OCI-M2 (cell line): ENCODE results near the gene PRR12.

Experiments used
- DNase-seq: peaks from one replicate; lab custom pipeline; 2025; ENCODE audit not compliant: unreplicated experiment; lab: John Stamatoyannopoulos, UW

The PRR12 gene

DNA sequence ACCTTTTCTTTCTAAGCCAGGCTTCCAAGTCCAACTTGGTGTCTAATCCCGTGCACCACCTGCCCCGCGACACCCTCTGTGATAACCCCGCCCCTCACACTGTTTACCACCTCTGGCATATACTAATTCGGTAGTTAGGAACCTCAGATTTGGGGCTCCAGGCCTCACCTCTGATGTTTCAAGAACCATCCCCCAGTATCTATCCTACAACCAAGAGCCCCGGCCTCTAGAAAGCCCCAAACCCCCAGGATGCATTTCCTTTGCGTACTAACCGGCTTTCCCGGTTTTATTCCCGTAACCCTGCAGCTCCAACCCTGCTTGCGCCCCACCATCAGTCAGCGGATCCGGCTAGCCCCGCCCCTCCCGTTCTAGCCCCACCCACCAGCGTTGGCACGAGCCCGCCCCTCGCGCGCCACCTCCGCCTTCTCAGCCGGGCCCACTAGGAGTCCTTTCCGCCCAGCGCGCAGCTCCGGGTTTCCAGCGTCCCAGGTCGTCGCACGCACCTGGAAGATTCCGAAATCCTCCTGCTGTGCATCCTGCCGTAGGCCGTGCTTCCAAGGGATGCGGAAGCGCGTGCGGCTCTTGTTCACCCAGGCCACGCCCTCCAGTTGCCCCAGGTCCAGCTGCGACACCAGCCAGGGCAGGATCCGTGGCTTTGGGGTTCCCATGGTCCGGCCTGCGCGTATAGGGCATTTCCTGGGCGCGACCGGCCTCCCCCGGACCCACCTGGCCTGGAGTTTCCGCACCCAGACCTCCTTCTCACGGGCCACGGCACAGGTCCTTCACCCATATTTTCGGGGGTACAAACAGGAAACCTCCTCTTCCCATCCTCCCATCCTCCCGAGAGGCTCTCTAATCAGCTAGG is 73.4 kb downstream of the PRR12 start:
- DNase-seq, result peak; percentile 55

DNA sequence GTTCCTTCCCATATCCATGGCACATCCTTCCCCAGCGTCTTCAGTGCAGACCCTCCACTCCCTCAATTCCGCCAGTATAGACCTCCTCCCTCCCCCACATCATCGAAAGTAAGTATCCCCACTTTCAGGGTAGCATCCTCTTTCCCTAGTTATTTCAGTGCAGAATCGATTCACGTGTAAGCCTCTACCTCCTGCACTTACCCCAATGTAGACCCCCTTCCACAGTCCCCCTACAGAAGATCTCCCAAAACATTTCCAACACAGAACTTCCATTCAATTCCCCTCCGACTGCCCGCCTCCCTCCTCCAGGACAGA is 74.0 kb downstream of the PRR12 start:
- DNase-seq, result no peak

DNA sequence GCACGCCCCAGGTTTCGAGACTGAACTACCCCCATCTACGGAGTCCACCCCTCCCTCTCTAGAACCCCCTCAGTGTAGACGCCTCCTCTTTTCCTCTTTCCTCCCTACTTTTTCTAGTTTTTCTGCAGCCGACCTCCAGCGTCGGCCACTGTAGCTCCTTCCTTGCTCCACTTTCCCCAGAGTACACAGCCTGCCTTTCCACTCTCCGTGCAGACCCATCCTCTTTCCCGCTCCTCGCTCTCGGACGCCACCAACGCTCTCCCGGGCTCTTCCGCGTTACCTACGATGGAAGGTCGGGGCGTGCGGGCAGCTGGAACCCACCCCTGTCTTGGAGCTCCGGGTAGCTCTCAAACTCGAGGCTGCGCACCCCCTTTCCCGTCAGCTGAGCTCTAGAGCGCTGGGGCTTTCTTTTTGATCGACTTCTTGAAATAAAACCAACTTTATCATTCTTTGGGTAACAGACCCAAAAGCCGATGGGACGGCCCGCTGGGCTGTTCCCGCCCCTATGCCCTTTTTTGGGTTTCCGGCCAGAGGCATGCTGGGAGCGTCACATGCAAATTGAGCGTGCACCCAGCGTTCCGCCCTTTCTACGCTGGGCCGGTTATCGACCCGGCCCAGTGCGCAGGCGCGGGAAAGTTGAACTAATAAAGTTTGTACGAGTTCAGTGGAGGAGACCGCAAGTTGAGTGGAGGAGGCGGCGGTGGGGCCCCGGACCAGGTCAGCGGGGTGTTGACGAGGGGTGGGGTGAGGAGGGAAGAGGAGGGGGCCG is 74.6 kb downstream of the PRR12 start, which contains the start of the genes BCL2L12 and IRF3:
TSS of gene BCL2L12 (plus strand) at position 583 of the 769 bp plus-strand sequence. CDS start 760 bp downstream, outside the sequence.
TSS of gene IRF3 (minus strand) at position 507 of the 769 bp plus-strand sequence. CDS start 1,019 bp downstream, outside the sequence.
- peak; percentile 80 for DNase-seq

DNA sequence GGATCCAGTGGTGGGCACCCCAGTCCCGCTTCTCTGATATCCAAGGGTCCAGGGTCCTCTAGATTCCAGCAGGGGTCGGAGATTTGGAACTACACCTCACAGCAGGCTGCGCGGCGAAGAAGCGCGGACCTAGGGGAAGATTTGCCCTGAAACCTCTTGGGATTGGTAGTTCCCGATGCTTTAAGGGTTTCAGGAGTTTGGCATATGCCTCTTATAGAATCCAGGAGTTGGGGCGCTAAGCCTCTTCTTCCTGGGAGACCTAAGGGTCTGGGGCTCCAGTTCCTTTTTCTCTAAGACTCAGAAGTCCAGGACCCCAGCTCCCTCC is 75.1 kb downstream of the PRR12 start:
- no peak for DNase-seq

DNA sequence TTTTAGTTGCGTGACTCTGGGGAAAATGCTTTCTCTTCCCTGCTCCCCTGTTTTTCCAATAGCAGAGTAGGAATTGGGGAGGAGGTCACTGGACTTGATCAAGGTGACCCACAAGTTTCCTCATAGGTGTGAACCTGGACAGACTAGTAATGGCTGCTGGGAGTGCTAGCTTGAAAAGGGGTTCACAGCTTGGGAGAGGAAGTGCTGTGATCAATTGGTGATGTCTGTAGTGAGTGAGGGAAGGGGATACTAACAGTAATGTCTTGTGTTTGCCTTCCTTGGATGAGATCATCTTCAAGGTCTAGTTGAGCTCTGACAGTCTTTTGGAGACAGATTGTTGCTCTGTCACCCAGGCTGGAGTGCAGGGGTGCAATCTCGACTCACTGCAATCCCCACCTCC is 76.5 kb downstream of the PRR12 start:
- no peak for DNase-seq

DNA sequence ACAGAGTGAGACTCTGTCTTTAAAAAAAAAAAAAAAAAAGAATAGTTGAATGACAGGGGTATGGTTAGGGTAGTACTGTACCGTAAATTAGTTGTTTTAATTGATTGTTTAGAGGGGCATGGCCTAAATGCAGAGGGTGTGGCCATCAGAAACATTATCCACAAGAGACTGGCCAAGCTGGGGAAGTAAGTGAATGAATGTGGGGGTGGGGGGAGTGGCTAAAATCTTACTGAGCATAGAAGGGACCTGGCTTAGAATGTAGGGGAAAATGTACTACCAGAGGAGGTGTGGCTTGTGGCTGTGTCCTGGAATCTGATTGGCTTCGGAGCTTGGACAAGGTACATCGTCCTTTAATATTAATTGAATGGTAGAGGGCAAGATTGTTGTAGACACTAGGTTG is 78.5 kb downstream of the PRR12 start:
- DNase-seq, result no peak

DNA sequence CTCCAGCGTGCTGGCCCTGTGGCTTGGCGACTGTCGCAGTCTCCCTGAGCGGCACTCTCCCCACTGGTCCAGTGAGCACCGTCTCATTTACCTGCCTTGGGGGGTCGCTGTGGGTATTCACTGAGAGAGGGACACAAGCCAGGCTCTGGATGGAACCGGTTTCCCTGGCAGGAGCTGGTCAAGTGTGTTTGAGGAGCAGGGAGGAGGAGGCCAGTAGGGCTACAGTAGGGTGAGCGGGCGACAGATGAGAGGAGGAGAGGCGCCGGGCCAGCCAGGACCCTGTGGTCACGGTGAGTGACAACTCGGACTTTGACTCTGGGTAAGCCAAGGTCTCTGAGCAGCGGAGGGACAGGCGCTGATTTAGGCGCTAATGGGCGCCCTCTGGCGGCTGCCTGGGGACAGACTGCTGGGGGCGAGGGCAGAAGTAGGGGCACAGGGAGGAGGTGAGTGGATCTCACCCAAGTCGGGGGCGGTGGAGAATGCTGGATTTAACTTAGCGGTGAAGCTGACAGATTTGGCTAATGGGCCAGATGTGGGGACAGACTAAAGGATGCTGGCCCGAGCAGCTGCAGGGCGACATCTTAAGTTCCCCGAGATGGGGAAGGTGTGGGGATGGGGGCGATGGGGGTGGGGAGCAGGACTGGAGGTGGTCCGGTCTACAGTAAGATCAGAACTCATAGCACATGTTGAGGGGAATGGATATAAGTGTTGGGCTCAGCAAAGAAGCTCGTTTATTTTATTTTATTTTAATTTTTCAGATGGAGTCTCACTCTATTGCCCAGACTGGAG is 81.3 kb downstream of the PRR12 start:
- no peak for DNase-seq
